GM08714 (cell line): ENCODE results near the gene BDKRB1.

ENCODE experiments used
- H3K4me3 ChIP-seq: fragments of 200-500 bp; sonication (Bioruptor generic); 2 replicates; pipeline ENCODE4 v1.5.1; 2014; ENCODE audit warnings: mild to moderate bottlenecking, low read length, inconsistent platforms
- ZNF274 ChIP-seq: IDR thresholded peaks from 2 replicates; pipeline ENCODE4 v1.6.1; 2012; ENCODE audit warnings: mild to moderate bottlenecking, low read depth, low read length

The BDKRB1 gene

DNA sequence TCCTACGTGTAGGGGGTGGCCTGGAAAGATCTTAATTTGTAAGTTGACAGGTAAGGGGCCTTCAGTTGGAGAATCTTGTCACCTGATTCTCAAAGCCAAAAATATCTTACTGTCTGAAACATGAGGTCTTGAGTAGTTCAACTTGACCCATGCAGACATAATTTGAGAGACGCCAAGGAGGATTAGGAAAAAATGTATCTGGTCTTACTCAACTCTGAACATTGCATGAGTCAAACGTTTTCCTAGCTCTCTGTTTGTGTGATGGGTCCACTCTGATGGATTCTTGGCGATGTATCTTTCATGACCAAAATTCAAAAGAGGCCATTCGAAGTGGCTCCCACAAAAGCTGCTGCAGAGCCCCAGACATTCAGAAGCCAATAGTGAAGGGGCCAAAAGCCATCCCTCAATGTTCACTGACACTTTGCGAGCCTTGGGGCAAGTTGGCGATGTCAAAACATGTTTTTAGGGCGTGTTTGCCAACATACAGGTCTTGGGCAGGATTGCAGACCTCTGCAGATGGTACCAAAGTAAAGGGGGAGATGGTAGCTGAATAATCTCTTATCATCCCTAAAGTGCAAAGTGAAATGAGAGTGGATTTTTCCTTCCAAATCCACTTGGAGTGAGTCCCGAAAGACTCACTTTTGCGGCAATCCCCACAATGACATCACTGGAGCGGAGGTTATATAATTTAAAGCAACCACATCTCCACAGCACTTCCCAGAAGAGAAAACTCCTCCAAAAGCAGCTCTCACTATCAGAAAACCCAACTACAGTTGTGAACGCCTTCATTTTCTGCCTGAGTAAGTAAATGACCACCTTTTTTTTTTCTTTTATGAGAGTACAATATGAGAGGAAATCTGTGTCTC, at the start of gene BDKRB1:
BDKRB1 (plus strand) TSS at position 710 of the 866 bp plus-strand sequence. CDS start 7,473 bp downstream, outside the sequence.
- no peak for TF ChIP-seq ZNF274
- H3K4me3 ChIP-seq, result no peak within 1 kb of the TSS

DNA sequence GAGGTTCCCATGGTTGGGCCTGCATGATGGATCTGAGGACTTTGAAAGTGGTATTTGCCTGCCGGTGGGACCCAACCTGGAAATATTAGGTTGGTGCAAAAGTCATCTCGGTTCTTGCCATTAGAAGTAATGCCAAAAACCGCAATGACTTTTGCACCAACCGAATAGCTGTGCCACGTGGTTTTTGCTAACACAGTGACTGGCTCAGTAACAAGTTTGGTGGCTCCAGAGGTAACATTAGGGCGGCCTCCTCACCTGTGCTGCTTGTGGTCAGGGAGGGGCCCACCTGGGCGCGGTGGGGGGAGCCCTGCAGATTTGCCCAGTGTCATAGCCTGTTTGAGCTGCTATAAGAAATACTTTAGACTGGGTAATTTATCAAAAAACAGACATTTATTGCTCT, 49.5 kb upstream of the BDKRB1 start:
- H3K4me3 ChIP-seq, result no peak overlapping the region
- no peak for TF ChIP-seq ZNF274

DNA sequence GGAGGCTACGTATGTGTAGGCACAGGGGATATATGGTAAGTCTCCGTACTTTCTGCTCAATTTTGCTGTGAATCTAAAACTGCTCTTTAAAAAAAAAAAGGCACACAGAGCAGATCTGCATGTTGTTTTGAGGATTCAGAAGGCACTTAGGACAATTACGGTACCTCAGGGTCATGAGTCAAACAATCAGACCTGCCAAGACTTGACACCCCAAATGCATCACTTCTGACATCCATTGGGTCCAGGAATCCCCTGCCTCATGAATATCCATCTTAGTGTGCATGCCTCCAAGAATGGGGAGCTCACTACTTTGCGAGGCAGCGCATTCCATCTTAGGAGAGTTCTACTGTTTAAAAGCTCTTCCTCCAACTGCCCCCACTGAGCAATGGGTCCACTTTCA, 48.3 kb upstream of the BDKRB1 start:
- TF ChIP-seq ZNF274, result no peak
- H3K4me3 ChIP-seq, result no peak overlapping the region

DNA sequence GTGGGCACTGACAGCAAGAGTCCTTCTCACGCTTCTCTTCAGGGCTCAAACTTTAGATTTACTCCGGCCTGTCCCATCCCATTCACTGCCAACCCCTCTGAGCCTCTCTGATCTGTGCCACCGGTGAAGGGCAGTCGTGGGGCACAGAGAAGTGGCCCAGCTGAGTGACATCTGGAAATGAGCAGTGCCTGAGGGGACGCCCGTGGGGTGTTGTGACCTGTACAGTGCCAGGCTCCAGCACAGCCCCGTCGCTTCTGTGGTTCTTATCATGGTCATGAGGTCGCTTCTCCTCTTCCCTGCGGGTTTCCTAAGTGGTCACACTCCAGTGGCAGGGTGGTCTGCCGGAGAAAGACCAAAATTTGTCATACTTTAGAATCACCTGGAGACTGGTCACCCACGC, 47.3 kb upstream of the BDKRB1 start:
- H3K4me3 ChIP-seq, result no peak overlapping the region
- no peak for TF ChIP-seq ZNF274

DNA sequence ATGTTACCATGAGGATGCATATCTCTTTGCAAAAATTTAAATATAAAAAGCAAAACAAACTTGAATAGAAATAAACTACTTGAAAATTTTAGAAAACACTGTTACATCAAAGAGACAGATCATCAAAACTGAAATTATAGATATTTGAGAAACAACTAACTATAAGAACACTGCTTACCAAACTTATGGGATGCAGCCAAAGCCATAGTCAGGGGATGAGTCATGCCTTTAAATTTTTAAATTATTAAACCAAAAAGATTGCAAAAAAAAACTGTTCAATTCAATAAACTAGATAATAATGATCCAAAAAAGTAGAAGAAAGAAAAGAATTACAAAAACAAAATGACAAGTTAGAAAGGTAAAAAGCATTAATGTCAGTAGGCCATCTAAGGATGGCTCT, 43.9 kb upstream of the BDKRB1 start:
- no peak overlapping the region for H3K4me3 ChIP-seq
- TF ChIP-seq ZNF274, result no peak

DNA sequence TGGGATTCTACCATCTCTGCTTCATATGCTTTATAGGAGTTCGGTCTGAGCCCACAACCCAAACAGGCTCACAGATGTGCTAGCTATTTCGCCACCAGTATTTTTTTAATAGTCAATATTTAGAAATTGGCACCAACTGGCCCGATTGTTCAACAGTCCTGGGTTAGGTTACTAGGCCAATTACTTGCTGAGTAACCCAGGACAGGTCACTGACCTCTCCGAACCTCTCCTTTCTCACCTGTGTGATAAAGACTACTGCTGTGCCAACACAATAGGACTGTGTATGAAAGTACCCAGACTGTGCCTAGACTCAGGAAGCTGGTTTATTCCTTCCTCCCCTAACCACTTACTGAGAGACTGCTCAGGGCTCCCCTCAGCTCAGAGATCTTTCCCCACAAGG, 43.1 kb upstream of the BDKRB1 start:
- TF ChIP-seq ZNF274, result no peak

DNA sequence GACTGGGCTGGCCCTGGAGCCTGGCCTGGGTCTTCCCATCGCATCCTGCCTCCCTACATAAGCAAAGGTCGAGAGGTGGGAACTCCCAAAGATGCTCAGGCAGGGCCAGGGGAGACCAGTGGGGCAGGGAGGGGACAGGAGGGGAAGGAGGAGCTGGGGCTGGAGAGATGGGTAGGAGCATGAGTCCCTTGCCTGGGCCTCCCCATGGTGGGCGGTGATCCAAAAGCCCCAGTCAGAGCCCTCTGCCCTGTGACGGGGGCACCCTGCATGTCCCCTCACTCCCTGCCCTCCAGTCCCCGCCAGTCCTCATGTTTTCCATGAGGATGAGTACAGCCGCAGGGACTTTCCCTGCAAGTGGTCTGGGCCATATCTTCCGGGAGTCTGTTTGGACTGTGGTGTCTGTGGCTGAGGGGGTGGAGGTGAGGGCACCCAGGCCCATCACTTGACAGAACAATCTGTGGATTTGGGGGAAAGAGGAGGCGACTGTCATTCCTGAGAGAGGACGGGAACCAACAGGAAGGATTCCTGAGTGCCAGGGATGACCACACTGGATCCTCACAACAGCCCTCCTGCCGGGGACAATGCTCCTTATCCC, 42.0 kb upstream of the BDKRB1 start:
- no peak overlapping the region for H3K4me3 ChIP-seq

More for the DNA sequence above, 43.1 kb upstream of the BDKRB1 start:
- no peak overlapping the region for H3K4me3 ChIP-seq

DNA sequence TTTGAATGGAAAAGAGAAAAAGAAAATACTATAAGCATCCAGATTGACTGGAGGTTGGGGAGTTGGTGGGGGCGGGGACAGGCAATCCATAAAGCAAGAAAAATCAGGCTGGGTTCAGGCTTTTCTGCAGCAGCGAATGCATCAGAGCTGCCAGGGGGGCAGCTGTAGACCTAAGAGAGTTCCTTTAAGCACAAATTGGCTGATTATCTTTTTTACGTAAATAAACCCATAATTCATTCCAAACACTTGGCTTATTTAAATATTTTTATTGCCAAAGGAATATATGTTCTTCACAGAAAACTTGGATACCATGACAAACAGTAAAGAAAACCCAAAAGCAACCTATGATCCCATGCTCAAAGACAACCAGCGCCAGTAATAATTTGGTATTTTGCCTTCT, 41.2 kb upstream of the BDKRB1 start:
- H3K4me3 ChIP-seq, result no peak overlapping the region
- TF ChIP-seq ZNF274, result no peak

More for the DNA sequence above, 42.0 kb upstream of the BDKRB1 start:
- TF ChIP-seq ZNF274, result no peak

DNA sequence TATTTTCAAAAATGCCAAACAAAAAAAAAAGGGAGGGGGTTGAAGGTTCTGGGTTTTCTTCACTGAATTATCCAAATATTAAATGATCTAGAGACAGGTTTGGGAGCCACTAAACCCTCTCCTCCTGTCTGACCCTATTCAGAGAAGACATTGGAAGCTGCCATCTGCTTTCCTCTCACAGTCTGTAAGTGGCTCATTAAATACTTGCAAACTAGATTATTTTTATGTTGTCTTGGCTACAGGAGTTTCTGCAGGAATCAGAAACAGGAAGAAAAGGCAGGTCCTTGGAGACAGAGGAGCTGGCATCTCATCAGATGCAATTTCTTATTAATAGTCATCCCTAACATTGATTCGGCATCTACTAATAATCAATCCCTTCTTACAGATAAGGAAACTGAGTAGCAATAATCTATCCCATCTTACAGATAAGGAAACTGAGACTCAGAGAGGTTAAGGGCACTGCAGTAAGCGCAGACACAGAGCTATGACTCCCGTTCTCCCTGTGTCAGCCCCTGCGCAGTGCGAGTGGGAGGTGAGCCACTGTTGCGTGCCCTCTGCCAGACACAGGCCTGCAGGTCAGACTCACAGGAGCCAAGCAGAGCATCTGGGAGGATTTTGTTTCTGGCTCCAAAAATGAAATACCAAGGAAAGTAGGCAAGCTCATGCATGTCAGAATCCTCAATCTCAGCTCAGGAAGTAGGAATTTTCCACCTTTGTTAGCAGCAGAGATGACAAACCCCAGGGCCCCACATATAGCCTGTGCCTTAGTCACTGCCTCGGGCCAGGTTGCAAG, 40.4 kb upstream of the BDKRB1 start:
- no peak overlapping the region for H3K4me3 ChIP-seq
- TF ChIP-seq ZNF274, result no peak

DNA sequence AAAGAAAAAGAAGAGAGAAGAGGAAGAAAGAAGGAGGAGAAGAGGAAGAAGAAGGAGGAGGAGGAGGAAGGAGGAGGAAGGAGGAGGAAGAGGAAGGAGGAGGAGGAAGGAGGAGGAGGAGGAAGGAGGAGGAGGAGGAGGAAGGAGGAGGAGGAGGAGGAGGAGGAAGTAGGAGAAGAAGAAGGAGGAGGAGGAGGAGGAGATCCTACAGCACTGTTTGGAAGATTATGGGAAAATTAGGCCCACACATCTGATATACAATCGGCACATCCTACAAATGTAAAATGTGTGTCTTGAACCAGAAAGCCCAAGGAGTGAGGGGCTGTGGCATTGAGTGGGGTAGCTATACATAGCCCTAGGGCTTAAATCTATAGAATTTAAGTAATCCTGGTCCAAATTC, 39.4 kb upstream of the BDKRB1 start:
- TF ChIP-seq ZNF274, result no peak
- no peak overlapping the region for H3K4me3 ChIP-seq

DNA sequence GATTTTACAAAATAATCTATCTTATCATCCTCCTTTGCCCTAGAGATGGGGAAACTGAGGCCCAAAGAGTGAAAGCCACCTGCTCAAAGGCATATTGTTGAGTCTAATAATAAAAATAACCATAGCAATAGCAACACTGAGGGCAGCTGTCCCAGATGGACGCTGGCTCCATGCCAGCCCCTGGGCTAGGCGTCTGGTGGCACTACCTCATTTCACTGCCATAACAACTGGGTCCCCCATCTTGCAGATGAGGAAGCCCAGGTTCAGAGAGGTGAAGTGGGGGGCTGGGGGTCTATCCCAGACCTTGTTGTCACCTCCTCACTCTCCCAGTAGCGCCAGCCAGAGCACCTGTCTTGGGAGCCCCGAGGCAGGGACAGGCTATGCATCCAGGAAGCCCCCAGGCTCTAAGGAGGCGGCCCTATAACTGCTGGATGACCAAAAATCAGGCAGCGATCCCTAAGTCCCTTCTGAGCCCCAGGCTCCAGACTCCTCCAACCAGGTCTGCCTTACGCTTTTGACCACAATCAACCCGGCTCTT, 38.6 kb upstream of the BDKRB1 start:
- no peak overlapping the region for H3K4me3 ChIP-seq
- TF ChIP-seq ZNF274, result no peak

DNA sequence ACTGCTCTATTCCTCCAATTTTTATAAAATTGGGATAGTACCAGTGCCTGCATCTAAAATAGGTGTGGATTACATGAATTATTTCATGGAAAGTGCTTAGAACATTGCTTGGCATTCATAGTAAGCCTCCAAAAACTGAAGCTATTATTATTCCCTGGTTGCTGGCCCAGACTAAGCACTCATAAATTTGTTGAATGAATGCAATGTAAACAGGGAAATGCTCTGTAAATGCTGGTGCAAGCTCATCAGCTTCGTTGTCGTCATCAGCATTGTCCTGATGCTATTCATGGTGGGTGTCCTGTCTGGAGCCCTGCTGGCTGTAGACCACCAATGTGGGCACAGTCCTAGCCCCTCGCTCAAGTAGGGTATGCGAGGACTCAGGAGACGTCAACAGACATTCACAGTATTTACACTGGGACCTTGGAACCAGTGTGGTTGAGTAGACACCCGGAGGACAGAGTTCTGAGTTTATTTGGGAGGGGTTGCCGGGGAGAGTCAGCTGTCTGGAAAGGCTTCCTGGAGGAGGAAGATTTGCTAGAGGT, 34.8 kb upstream of the BDKRB1 start:
- no peak for TF ChIP-seq ZNF274
- no peak overlapping the region for H3K4me3 ChIP-seq

DNA sequence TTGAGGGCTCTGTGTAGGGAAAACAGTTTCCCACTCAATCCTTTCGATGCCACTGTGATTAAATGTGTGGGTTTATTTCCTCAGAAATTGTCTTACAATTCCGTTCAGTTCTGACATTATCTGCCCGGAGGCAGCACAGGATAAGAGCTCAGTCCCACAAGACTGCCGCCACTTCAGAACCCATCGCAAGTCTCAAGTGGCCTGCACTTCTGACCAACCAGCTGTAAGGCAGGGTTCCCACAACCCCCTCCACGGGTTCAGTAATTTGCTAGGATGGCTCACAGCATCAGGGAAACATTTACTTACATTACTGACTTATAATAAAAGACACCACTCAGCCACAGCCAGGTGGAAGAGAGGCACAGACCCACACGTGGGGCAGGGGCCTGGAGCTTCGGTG, 34.2 kb upstream of the BDKRB1 start:
- no peak for TF ChIP-seq ZNF274
- H3K4me3 ChIP-seq, result no peak overlapping the region

DNA sequence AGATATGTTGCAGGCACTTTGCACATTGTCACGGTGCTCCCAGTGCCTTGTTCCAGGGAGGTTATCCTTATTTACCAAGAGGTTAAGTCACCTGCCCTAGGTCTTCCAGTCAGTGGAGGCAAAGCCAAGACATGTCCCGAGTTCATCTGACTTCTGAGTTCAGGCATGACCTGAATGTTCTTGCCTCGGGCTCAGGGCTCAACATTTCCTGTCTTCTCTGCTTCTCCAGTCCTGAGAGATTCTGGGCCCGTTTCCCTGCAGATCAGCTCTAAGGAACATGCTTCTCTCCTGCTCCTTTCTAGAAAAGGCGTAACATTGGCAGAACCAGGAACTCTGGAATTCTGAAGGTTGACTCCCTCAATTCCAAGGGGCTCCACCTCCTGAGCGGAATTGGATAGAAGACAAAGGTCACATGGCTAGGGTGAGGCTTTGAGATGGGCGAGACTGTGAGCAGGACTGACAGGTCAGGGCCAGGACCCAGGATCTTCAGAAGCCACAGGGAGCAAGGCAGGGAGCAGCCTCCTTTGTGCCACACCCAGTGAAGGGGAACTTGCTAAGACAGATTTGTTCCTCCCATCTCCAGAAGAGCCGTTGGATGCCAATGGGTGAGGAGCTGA, 31.4 kb upstream of the BDKRB1 start:
- TF ChIP-seq ZNF274, result no peak
- no peak overlapping the region for H3K4me3 ChIP-seq
